CD4-positive, alpha-beta T cell treated with Interleukin-4 for 4 hours (primary cell): ENCODE data around the gene POU6F2.
A peak's percentile ranks its signal among the peaks of the same experiment; 100 is the strongest.

ENCODE experiments used
- DNase-seq: peaks from one replicate; pipeline ENCODE4 v3.0.0-alpha.2; 2020

POU6F2 gene

DNA sequence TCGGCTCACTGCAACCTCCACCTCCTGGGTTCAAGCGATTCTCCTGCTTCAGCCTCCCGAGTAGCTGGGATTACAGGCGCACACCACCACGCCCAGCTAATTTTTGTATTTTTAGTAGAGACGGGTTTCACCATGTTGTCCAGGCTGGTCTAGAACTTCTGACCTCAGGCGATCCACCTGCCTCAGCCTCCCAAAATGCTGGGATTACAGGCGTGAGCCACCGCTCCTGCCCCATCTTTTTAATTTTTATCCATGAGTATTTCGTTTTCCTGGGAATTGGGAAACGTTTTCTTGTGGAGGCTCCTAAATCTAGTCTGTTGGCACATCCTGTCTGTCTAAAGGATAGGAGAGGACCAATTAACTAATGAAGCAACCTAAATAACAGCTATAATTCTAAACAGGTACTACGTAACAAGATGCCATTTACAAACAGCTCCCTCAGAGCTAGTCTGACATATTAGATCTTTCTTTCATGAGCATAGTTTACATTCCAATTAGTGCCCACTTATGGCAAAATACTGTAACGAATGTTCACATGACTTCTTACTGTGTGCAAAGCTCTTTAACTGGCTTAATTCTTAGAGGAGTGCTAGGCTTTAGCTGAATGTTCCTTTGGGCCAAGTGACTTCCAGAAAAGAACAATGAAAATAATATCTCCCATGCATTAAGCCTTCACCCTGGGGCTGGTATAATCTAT lies 437.5 kb downstream of the POU6F2 start:
- DNase-seq: no peak

DNA sequence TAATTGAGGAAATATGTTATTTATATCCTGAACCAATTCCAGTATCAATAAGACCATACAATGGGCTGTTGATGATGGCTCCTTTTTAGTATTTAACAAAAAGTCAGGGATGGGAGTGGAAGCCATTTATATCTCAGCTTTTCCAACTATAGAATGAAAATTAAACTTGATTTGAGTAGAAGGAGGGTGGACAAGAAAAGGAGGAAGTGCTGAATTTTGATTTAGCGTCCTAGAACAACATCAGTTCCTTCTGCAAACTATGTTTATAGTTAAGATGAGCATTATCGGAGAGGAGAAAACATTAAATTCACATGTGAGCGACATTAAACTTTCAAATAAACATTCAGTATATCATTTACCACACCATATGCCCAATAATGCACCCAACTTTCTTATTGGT lies 439.2 kb downstream of the POU6F2 start:
- DNase-seq: no peak

DNA sequence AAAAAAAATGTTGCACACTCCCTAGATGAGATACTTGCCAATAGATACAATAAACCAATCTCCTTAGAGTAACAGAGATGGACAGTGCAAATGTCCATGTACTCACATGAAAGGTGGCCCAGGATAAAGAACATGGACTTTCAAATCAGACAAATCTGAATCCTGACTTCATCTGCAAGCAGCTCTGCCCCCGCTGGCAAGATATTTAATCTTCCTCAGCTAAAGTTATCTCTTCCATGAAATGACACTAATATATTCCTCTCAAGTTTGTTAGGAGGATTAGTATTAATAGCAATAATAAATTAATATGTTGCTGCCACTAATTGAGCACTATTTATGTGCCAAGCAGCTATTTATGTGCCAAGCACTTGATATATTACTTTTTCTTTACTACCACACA lies 439.9 kb downstream of the POU6F2 start:
- DNase-seq: no peak

DNA sequence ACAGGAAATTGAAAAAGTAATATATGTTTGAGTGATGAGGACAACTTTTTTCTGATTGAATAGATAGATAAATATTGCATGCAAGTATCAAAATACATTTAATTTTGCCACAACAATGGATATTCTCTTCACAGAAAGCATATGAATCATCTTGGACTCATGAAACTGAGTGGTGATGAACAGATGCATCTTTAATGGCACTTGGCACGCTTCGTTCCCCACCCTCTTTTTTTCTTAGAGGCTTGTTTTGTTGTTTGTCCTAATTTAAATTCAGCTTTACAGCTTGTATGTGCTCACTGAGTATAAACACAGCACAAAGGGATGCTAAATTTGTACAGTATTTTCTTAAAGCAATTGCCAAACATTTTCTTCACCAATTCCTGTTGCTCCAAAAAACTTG lies 443.5 kb downstream of the POU6F2 start:
- DNase-seq: no peak

DNA sequence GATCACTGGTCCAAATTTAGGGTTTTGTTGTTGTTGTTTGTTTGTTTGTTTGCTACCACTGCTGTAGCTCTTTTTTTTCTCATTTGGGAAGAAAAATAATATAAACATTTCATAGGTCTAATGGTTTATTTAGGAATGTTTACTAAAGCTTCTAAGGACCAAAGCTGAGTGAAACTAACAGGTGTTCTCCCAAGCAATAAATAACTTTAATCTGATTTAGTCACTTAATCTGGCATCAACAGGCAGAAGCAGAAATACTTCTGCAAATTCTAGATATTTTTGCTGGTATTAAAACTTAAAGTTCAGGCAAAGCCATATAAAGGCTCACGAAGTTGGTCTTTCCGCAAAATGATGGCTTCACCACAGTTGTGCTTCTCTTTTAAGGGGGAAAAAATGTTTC lies 444.0 kb downstream of the POU6F2 start:
- no peak for DNase-seq

DNA sequence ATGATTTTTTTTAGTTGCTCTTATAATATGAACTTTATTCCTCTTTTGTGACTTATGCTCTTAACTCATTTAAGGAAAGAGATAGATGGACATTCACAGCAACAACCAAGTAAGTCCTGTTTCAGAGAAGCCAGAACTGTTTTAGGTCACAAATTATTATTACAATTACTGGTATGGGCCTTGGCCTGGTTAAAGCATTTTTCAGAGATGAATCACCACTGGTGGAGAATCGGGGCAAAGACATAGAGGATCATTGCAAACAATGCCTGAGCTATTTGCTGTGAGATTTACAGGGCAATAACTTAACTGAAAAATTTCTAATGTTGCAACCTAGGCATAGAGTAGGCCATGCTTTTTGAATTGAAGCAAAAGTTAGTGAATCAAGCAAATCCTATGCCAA lies 450.5 kb downstream of the POU6F2 start:
- no peak for DNase-seq

DNA sequence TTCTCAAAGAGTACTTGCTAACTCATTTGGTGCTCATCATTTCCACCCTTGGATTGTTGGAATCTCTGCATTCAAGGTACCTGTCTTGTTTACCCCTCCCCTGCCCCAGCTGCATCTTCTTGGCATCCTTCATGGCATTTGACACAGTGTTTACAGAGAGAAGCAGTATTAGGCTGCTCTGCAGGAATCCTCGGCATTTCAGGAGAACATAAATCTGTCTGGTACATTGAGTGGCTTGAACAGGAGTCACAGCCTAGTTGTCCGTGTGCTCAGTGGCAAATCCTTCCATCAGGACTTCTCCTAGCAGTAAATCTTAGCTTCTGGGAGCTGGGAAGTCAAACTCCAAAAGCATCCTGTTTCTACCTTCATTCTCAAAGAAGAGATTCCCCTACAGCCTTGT lies 451.7 kb downstream of the POU6F2 start:
- DNase-seq: no peak

DNA sequence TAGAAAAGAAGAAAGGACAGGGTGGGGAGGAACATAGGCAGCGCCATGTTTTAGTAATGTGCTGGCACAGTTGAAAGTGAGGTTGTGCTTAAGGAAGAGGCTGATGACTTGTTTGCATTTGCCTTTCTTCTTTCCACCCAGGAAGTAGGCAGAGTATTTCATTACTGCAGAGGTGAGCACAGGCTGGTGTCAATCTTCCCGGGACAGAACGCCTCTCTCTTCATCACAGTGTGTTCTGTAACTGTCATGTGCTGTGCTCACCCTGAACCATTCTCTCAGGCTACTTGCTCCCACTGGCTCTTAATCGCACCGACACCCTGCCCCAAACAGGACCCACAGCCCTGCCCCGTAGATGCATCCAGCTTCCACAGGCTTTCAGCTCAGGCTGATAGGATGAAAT lies 452.7 kb downstream of the POU6F2 start:
- DNase-seq: no peak

DNA sequence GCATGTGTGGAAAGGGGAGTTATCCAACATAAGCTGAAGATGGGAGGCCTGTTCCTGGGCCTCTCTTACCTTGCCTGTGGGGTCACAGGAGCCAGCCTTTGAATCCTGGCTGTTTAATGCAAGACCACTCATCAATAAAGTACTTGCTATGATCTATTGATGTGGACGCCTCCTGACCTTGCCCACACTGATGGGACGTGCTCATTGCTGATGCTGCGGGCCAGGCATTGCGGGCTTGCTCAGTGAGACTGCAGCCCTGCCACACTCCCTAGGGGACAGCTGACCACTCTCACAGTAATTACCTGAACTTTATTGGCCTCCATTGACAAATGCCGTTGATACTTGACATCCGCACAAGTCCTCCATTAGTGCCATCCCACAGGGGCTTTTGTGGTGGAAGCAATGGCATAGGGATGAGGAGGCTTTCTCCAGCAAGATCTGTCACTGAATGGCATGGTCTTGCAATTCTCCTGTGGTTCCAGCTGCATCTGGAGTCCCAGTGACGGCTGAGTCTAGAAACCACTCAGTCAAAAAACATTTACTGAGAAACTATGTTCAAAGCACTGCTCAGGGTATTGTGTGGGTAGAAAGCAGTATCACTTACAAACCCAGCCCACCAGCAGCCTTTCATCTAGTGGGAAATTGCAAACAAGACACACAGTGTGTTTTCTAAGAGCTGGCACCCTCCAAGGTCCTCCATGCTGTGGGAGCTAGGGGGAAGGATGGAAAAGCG lies 453.4 kb downstream of the POU6F2 start:
- DNase-seq: no peak

DNA sequence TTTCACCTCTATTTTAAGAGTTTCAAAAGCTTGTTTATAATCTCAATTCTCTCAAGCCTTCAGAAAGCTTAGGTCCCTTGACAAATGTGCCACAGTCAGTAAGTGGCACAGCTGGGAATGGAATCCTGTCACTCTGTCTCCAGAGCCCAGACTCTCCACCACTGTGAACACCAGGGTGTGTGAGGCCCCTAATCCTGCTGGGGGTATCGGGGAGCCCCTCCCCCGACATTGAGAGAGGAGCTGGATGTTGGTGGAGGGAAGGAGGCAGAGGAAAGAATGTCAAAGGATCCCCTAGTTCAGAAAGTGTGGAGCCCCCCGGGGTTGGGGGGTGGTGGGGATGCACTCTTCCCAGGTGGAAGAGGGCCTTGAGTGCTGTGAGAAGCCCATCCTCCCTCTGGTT lies 454.7 kb downstream of the POU6F2 start:
- no peak for DNase-seq

DNA sequence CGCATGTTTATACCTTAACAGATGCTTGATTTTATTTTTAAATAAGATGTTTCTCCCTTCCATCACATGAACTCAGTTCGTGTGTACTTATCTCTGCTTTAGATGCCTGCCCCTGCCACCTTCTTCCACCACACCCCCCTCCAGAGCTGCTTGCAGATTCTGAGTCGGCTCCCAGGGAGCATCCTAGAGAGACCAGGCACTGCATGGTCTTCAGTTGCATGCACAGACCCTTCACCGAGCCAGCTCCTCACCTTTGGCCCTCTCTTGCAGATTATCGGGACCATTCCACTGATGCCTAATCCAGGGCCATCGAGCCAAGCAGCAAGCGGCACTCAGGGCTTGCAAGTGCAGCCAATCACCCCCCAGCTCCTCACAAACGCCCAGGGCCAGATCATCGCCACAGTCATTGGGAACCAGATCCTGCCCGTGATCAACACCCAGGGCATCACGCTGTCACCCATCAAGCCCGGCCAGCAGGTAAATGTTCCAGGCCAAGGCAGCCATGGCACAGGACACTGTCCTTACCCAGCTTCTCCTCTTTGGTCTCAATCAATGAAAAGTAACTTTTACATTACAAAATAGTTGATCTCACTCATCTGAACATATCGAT lies 455.2 kb downstream of the POU6F2 start:
- no peak for DNase-seq

DNA sequence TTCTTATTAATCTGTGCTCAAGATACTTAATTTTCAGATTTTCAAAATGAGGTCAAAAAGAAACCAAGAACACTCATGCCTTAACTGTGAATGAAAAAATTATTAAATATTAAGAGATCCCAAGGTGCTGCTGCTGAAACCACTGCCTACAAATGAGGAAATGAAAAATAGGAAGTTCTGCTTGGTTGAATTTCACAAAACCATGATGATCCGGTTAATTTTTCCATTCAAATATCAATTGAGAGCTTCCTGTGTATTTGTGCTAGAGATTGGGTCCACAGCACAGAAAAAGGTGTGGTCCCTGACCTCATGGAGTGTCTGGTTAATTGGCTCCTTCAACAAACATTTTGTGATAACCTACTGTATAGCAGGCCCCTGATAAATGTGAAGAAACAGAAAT lies 455.8 kb downstream of the POU6F2 start:
- DNase-seq: no peak

DNA sequence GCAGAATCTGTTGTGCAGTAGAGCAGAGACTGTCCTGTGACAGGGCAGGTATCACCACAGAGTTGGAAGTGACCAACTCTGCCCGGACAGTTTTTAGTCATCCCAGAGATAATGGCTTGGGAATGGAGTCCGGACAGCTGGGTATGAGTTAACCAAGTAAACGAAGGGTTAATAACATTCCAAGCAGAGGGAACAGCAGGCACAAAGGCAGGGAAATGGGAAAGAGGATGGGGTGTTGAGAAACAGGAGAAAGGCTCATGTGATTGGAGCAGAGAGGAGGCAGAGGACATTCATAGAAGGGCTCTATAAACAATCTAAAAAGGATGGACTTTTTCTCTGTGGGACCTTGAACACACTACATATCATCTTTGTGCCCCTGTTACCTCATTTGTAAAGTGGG lies 456.3 kb downstream of the POU6F2 start:
- DNase-seq: no peak

DNA sequence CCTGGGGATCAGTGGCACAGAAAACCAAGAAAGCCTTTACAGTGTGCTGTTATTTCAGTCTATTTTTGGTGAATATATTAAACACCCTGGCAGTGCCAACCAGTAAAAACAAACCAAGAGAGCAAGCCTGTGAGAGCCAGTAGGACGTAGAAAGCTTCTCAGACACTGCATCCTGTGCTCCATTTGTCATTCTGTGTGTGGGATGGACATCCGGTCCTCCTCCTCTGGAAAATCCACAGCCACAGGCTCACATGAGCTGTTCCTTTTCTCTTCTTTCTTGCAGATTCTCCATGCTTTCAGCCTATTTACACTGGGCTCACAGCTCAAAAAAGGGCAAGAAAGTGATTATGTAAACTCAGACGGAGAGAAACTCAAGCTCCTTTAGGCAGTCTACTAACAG lies 468.8 kb downstream of the POU6F2 start:
- DNase-seq: no peak

DNA sequence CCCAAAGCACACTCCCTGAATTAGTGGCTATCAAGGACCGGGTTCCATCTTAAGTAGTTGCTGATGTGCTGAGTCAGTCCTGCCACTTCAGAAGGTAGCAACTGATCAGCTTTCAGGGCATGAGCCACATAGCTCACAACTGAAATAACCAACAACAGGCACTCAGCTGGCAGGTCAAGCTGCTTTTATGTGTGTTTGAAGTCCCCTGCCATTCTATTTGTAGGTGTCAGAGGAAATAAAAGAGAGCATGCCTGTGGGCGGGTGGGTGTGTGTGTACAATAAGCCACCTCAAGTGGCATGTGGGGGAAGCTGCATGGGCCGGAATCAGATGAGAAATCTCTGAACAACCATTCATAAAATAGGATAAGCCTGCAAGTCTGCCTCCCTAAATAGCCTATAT lies 474.2 kb downstream of the POU6F2 start:
- DNase-seq: no peak

DNA sequence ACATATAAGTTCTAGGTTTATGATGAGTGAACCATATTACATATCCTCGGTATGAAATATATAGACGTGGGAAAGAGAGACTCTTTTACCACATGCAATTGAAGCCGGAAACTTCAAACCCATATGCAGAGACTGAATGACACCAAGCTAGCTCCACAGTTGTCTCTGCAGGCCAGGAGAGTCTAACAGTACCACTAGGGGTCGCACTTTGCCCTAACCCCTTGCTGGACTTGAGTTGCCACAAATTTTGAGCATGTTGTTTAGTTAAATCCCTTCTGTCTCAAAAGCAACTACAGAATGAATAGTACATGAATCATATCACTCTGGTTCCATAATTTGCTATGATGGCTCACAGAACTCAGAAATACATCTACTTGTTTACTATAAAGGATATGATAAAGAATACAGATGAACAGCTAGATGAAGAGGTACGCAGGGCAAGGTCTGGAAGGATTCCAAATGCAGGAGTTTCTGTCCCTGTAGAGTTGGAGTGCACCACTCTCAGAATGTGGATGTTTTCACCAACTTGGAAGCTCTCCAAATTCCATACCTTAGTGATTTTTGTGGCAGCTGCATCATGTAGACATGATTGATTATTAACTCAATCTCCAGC lies 476.1 kb downstream of the POU6F2 start:
- peak; percentile 45 for DNase-seq

DNA sequence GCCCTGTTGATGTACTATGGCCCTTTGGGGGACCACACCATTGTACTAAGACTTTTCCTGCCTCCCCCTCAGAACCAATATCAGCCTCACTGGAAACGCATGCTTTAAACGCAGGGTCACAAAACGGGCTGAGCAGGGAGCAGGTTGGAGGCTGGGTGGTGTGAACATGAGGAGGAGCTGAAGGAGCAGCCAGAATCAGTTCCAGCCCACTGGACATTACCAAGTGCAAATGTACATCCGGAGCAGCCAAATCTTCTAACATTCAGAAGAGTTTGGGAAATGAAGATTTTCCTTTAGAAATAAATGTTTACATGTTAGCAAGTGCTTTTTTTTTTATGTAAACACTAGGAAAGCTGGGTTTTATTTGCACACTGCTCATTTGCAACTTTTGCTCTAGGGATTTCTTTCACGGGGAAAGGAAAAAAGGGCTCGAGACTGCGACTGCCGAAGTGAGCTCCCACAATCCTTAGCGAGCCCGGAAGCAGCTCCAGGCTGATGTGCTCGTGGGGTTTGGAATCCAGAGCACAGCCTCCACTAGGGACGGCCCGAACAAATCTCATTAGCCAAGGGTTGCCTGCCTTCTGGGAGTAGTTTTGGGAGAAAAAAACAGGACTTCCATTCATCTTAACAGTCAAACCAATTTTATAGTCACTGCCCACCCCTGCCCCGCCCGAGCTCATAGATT lies 480.5 kb downstream of the POU6F2 start:
- no peak for DNase-seq

DNA sequence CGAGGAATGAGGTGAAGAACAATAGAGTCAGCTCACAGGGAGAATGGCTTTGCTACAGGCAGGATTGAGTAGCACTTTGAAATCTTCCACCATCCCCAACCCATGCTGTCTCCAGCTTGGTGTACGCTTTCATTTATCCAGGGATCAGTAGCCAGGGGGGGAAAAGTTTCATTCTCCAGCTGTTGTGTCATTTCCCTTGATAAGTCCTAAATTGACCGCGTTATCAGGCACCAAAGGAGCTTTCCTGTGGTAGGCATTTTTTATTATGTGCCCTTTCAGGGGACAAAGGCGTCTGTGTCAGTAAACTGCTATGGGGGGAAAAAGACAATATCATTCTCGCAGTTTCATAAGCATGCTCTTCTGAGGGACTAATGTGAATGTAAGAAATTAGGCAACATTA lies 481.9 kb downstream of the POU6F2 start:
- no peak for DNase-seq

DNA sequence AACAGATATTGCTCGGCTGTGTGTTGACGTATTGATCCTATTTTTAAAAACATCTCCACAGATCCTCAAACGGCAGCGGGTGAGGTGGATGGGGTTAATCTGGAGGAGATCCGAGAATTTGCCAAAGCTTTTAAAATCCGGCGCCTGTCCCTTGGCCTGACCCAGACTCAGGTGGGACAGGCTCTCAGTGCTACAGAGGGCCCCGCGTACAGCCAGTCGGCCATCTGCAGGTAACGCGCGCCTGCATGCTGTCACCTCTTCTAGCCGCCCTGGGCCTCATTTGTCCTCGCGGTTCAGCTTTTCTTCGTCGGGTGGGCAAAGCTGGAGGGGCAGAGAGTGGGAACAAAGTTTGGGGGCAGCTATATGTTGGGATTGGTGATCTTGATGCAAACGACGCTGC lies 482.8 kb downstream of the POU6F2 start:
- no peak for DNase-seq

DNA sequence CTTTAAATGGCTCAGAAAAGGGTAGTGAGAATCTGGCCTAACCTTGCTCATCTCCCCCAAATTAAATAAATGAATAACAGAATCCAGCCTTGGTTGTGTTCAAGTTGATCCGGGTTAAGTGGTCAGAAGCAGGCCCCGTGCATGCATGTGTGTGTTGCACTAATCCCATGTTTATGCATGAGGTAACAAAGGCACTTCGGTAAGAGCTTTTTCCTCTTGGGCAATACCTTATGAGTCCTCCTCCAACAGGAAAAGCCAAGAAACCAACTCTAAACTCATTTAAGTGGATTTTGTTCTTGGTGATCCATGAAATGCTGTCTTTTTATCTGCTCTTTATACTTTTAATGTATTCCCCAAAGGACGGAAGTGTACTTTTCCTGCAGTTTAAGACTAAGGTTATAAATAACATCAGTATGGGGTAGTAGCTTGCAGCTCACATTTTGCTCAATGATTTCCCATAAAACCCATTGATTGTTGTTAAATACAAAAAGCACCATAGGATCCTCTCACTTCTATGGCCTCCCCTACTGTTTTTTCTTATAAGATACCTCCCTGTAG lies 483.6 kb downstream of the POU6F2 start:
- no peak for DNase-seq

DNA sequence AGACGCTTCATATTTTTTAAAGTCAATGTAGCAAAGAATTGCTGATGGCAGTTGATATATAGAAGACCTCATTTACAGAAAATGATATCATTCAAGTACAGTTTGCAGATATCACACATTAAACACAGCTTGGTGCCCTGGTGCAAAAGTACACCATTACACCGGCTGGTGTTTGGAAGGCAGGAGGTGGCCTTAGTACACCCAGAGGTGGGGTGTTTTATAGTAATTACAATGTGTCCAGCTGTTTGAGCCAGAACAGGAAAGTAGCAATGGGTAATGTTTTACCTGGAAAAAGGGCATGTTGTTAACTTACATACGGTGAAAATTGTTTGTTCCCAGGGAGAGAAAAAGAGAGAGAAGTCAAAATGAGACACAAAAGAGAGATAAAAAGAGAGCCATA lies 485.5 kb downstream of the POU6F2 start:
- no peak for DNase-seq

DNA sequence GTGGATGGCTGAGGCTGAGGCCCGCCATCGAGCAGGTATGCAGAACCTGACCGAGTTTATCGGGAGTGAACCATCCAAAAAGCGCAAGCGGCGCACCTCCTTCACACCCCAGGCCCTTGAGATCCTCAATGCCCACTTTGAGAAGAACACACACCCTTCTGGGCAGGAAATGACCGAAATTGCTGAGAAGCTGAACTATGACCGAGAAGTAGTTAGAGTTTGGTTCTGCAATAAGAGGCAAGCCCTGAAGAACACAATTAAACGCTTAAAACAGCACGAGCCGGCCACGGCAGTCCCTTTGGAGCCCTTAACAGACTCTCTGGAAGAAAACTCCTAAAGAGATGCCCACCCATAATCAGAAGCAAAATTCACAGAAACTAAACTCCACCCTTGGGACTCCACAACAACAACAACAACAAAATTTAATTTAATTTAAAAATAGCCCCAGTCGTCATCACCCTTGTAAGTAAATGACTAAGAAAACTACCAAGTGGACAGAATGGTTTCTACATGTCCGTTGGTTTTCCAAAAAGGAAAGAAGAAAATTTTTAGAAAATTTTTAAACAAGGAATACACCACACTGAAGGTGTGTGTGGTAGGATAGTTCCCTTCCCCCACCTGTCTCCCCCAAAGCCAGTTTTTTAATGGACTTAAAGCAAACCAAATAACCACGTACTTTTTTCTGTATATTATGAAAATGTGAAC lies 486.8 kb downstream of the POU6F2 start:
- no peak for DNase-seq
